Loucy (cell line): ENCODE results near the gene CDC42BPB.

Experiments used
- H2AFZ ChIP-seq: fragments of 200-600 bp; sonication (generic); 2 replicates; pipeline ENCODE4 v1.6.0; 2016; ENCODE audit warnings: antibody characterized with exemption, mild to moderate bottlenecking, low read length, moderate library complexity
- H3F3A ChIP-seq: fragments of 200-600 bp; 2 replicates; pipeline ENCODE4 v1.6.0; 2016; ENCODE audit warnings: antibody characterized with exemption, low read depth, mild to moderate bottlenecking
- H3K27me3 ChIP-seq: fragments of 200-600 bp; sonication (generic); 2 replicates; pipeline ENCODE4 v1.6.1; 2014; ENCODE audit warnings: low read length, mild to moderate bottlenecking; ENCODE audit not compliant: insufficient read depth, poor library complexity, severe bottlenecking
- H3K36me3 ChIP-seq: fragments of 200-600 bp; sonication (generic); 2 replicates; pipeline ENCODE4 v1.6.1; 2016; ENCODE audit warnings: low read length; ENCODE audit not compliant: insufficient read depth
- H3K4me1 ChIP-seq: fragments of 200-600 bp; sonication (generic); 2 replicates; pipeline ENCODE4 v1.5.1; 2014; ENCODE audit warnings: low read length, mild to moderate bottlenecking; ENCODE audit not compliant: insufficient read depth, poor library complexity, severe bottlenecking
- H3K4me2 ChIP-seq: fragments of 200-600 bp; sonication (generic); 2 replicates; pipeline ENCODE4 v1.6.0; 2014; ENCODE audit warnings: antibody characterized with exemption, low read length, low read depth, mild to moderate bottlenecking; ENCODE audit not compliant: poor library complexity, severe bottlenecking
- H3K4me3 ChIP-seq: fragments of 200-600 bp; sonication (generic); 2 replicates; pipeline ENCODE4 v1.5.1; 2014; ENCODE audit warnings: low read length, mild to moderate bottlenecking, mixed read lengths; ENCODE audit not compliant: poor library complexity, severe bottlenecking
- H3K79me2 ChIP-seq: fragments of 200-600 bp; sonication (generic); 2 replicates; pipeline ENCODE4 v1.6.1; 2014; ENCODE audit warnings: low read length; ENCODE audit not compliant: insufficient read depth
- H3K9ac ChIP-seq: fragments of 200-600 bp; sonication (generic); 2 replicates; pipeline ENCODE4 v1.6.0; 2014; ENCODE audit warnings: mild to moderate bottlenecking, low read depth, low read length, moderate library complexity; ENCODE audit not compliant: poor library complexity, severe bottlenecking
- H3K9me2 ChIP-seq: fragments of 200-600 bp; sonication (generic); replicated peaks from 2 replicates; pipeline ENCODE4 v1.6.1; 2016; ENCODE audit warnings: low read depth, low read length, mixed read lengths
- H3K9me3 ChIP-seq: fragments of 200-600 bp; sonication (generic); 2 replicates; pipeline ENCODE4 v1.6.1; 2014; ENCODE audit warnings: mild to moderate bottlenecking, antibody characterized with exemption, low read length, low read depth; ENCODE audit not compliant: insufficient read depth
- H4K20me1 ChIP-seq: fragments of 200-600 bp; sonication (generic); 2 replicates; pipeline ENCODE4 v1.6.0; 2014; ENCODE audit warnings: antibody characterized with exemption, low read length, mild to moderate bottlenecking; ENCODE audit not compliant: insufficient read depth, poor library complexity, severe bottlenecking
- EZH2phosphoT487 ChIP-seq: fragments of 200-600 bp; IDR thresholded peaks from 2 replicates; pipeline ENCODE4 v1.6.1; 2018; ENCODE audit warnings: antibody characterized with exemption, mild to moderate bottlenecking, moderate library complexity, borderline replicate concordance
- TF ChIP-seq, protein P1 (sequence below): fragments of 200-600 bp; sonication (generic); conservative IDR thresholded peaks from 2 replicates; pipeline ENCODE4 v1.5.1; 2014; ENCODE audit warnings: mild to moderate bottlenecking, antibody characterized with exemption, low read length

Gene CDC42BPB

GRCh38 chr14:102907980-102908730, 149.2 kb downstream of the CDC42BPB start:
- TF ChIP-seq EZH2phosphoT487: no peak
- TF ChIP-seq, protein P1, sequence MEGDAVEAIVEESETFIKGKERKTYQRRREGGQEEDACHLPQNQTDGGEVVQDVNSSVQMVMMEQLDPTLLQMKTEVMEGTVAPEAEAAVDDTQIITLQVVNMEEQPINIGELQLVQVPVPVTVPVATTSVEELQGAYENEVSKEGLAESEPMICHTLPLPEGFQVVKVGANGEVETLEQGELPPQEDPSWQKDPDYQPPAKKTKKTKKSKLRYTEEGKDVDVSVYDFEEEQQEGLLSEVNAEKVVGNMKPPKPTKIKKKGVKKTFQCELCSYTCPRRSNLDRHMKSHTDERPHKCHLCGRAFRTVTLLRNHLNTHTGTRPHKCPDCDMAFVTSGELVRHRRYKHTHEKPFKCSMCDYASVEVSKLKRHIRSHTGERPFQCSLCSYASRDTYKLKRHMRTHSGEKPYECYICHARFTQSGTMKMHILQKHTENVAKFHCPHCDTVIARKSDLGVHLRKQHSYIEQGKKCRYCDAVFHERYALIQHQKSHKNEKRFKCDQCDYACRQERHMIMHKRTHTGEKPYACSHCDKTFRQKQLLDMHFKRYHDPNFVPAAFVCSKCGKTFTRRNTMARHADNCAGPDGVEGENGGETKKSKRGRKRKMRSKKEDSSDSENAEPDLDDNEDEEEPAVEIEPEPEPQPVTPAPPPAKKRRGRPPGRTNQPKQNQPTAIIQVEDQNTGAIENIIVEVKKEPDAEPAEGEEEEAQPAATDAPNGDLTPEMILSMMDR: no peak
- no peaks in the 10 kb centered on the region for H3K4me1 ChIP-seq
- no peaks in the 10 kb centered on the region for H3K79me2 ChIP-seq
- no peak overlapping the region for H2AFZ ChIP-seq
- no peak overlapping the region for H3K4me2 ChIP-seq
- no peaks in the 10 kb centered on the region for H3K9me3 ChIP-seq
- H3K27me3 ChIP-seq: no peaks in the 10 kb centered on the region
- H3K4me3 ChIP-seq: no peak overlapping the region
- no peaks in the 10 kb centered on the region for H4K20me1 ChIP-seq
- peaks cover 10% of the 10 kb centered on the region; the same call in 1 of the 2 replicates for H3K36me3 ChIP-seq
- no peaks in the 10 kb centered on the region for H3F3A ChIP-seq
- no peak overlapping the region for H3K9ac ChIP-seq
- no peaks in the 10 kb centered on the region for H3K9me2 ChIP-seq

DNA sequence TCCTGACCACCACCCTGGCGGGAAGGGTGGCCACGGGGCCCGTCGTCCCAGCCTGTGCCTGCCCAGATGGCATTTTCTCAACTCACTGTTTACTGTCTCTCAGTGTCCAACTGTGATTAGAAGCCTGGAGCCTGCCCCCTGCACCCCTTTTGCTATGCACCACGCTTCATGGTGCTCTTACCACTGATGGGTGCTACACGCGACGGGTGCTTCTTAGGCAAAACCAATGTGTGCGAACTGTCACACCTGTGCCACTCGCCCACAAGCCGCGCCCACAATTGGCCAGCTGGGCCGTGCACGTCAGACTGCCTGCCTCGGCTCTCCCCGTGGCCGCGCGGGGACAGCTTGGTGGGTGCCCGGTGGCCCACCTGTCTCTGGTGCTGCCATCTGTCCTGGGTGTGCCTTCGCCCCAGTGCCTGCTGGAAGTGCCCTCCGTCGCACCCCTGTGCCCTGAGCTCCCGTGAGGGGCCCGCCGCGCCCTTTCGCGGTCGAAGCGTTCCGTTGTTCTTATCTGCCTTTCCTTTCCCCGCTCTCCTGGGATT, 150.0 kb downstream of the CDC42BPB start:
- Histone ChIP-seq H3K79me2 (no peaks in the 10 kb centered on the region), H3K4me1 (no peaks in the 10 kb centered on the region), H3K9ac (no peak overlapping the region), H3K4me3 (no peak overlapping the region), H3K9me2 (no peaks in the 10 kb centered on the region), H4K20me1 (no peaks in the 10 kb centered on the region), H3K4me2 (no peak overlapping the region), H3K9me3 (no peaks in the 10 kb centered on the region), H3F3A (no peaks in the 10 kb centered on the region), H3K27me3 (no peaks in the 10 kb centered on the region), H2AFZ (no peak overlapping the region), H3K36me3 (peaks cover 10% of the 10 kb centered on the region; the same call in 1 of the 2 replicates)
- TF ChIP-seq EZH2phosphoT487: no peak
- TF ChIP-seq, protein P1: no peak

DNA sequence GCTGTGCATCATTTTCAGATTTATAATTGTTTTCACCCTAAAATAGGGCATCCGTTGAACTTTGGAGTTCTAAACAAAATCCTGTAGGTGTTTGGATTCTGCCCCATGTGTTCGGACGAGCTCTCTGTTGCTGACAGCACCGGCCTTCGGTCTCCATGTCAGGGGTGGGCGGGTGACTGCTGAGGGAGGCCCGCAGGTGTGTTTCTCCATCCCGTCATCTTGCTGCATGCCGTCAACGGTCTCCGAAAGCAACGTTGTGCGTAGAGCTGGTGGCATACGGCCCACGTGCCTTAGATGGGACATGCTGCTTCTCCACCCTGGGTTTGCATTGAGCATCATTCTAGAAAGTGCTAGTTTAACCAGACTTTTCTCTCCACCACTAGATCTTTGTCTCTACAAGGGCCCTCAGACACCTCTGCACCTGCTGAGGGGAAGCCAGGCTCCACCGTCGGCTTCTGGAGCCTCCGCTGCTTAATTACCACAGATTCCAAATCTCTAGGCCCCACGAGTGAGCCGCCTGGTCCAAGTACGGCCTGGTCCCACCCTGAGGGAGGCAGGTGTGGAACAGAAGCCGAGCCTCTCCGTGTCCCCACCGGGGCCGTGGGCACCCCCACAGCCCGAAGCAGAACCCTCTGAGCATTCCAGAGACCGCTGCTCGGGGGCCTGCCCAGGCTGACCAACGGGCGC, 150.6 kb downstream of the CDC42BPB start:
- Histone ChIP-seq H4K20me1 (no peaks in the 10 kb centered on the region), H3K9me3 (no peaks in the 10 kb centered on the region), H3K36me3 (peaks cover 10% of the 10 kb centered on the region; the same call in 1 of the 2 replicates), H3K9ac (no peak overlapping the region), H3K4me2 (no peak overlapping the region), H3K9me2 (no peaks in the 10 kb centered on the region), H3K4me3 (no peak overlapping the region), H3F3A (no peaks in the 10 kb centered on the region), H2AFZ (no peak overlapping the region), H3K4me1 (no peaks in the 10 kb centered on the region), H3K27me3 (no peaks in the 10 kb centered on the region), H3K79me2 (no peaks in the 10 kb centered on the region)
- TF ChIP-seq EZH2phosphoT487: no peak
- TF ChIP-seq, protein P1: no peak
